GM19239 (cell line): ENCODE results near the gene ZNF385D.
"Not testable (repeated sequence)": the region's sequence is repeated elsewhere in the genome, so short reads cannot be mapped to it uniquely, and the experiment has no call there.

Experiments
- DNase-seq: peaks from one replicate; pipeline ENCODE4 v3.0.0; 2011; ENCODE audit warnings: low spot score; ENCODE audit not compliant: insufficient read length
- FAIRE-seq: peaks from 2 replicates; lab custom pipeline; 2011; peaks lifted over from hg19 to GRCh38; lab: Jason Lieb, UNC

The ZNF385D gene

GRCh38 chr3:21405671-21406667 is 345.0 kb downstream of the ZNF385D start:
- DNase-seq (no peak), FAIRE-seq (no peak)

GRCh38 chr3:21398461-21398860 is 352.5 kb downstream of the ZNF385D start:
- FAIRE-seq (no peak), DNase-seq (no peak)

GRCh38 chr3:21393683-21394311 is 357.2 kb downstream of the ZNF385D start:
- DNase-seq (no peak), FAIRE-seq (no peak)

GRCh38 chr3:21392526-21392925 is 358.5 kb downstream of the ZNF385D start:
- FAIRE-seq (no peak), DNase-seq (no peak)

GRCh38 chr3:21390856-21391255 is 360.2 kb downstream of the ZNF385D start:
- no peak for FAIRE-seq
- DNase-seq: no peak

GRCh38 chr3:21390136-21390535 is 360.9 kb downstream of the ZNF385D start:
- FAIRE-seq (no peak), DNase-seq (no peak)

GRCh38 chr3:21387142-21387826 is 363.7 kb downstream of the ZNF385D start:
- DNase-seq, FAIRE-seq: not testable (repeated sequence)

- not testable (repeated sequence) for FAIRE-seq, DNase-seq
Observed at GRCh38 chr3:21378036-21378435, 373.0 kb downstream of the ZNF385D start.

GRCh38 chr3:21377071-21377769 is 373.8 kb downstream of the ZNF385D start:
- DNase-seq (no peak), FAIRE-seq (no peak)

- FAIRE-seq: no peak
- no peak for DNase-seq
Observed at GRCh38 chr3:21372316-21372715, 378.7 kb downstream of the ZNF385D start.
